Mucosa of rectum (tissue), 2 donors: ENCODE results near the gene SLC35A4.
"Not testable (repeated sequence)": the region's sequence is repeated elsewhere in the genome, so short reads cannot be mapped to it uniquely, and the experiment has no call there.

Source experiments
- H3K27ac ChIP-seq, 2 donors: one replicate each; pipeline ENCODE4 v1.7.0; 2013; ENCODE audit warnings: inconsistent platforms in 2 of 2, low read depth in 2 of 2, low read length in 2 of 2
- H3K27me3 ChIP-seq, 2 donors: one replicate each; pipeline ENCODE4 v1.7.0; 2013; ENCODE audit warnings: low read length in 2 of 2; ENCODE audit not compliant: control insufficient read depth in 2 of 2, insufficient read depth in 2 of 2
- H3K36me3 ChIP-seq, 2 donors: one replicate each; pipeline ENCODE4 v1.7.0; 2013; ENCODE audit warnings: low read length in 2 of 2; ENCODE audit not compliant: control insufficient read depth in 2 of 2, insufficient read depth in 2 of 2
- H3K4me1 ChIP-seq, 2 donors: one replicate each; pipeline ENCODE4 v1.7.0; 2013; ENCODE audit warnings: low read length in 2 of 2, mild to moderate bottlenecking in 1 of 2; ENCODE audit not compliant: control insufficient read depth in 2 of 2, insufficient read depth in 2 of 2
- H3K4me3 ChIP-seq, 2 donors: one replicate each; pipeline ENCODE4 v1.7.0; 2013; ENCODE audit warnings: low read length in 2 of 2
- H3K9ac ChIP-seq, 2 donors: one replicate each; pipeline ENCODE4 v1.7.0; 2013; ENCODE audit warnings: low read length in 2 of 2, low read depth in 1 of 2, mild to moderate bottlenecking in 1 of 2
- H3K9me3 ChIP-seq, 2 donors: one replicate each; pipeline ENCODE4 v1.7.0; 2013; ENCODE audit warnings: low read length in 2 of 2; ENCODE audit not compliant: control insufficient read depth in 2 of 2
- donor health status: healthy.
- donor health status: Normal muscosa, but diverticular disease.

SLC35A4 gene

DNA sequence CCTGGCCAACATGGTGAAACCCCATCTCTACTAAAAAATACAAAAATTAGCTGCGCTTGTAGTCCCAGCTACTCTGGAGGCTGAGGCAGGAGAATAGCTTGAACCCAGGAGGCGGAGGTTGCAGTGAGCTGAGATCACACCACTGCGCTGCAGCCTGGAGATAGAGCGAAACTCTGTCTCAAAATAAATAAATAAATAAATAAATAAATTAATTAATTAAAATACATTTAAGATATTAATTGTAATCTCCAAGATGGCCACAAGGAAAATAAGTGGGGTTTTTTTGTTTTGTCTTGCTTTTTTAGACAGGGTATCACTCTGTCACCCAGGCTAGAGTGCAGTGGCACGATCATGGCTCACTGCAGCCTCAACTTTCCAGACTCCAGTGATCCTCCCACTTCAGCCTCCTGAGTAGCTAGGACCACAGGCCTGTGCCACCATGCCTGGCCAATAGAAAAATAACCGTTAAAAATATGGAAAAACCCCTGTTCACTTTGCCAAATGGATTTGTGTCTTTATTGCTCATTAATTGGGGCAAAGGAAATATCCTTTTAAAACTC, 14.6 kb downstream of the SLC35A4 start:
- H3K27ac ChIP-seq, H3K4me3 ChIP-seq, H3K27me3 ChIP-seq, H3K36me3 ChIP-seq, H3K9me3 ChIP-seq, H3K4me1 ChIP-seq, H3K9ac ChIP-seq: not testable (repeated sequence)

DNA sequence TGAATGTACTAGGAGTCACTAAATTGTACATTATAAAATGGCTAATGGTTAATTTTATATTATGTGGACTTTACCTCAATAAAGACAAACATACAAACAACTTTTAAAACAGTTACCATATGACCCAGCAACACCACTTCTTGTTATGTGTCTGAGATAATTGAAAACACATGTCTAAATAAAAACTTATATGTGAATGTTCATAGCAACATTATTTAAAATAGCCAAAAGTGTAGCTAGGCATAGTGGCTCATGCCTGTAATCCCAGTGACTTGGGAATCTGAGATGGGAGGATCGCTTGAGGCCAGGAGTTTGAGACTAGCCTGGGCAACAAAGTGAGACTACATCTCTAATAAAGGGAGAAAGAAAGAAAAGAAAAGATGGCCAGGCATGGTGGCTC, 22.9 kb downstream of the SLC35A4 start:
- H3K9me3 ChIP-seq: no peaks in the 10 kb centered on the region
- H3K27ac ChIP-seq: no peak overlapping the region
- H3K4me3 ChIP-seq: no peak overlapping the region
- peaks cover 0 to 2% of the 10 kb centered on the region in 2 donors for H3K4me1 ChIP-seq
- H3K9ac ChIP-seq: no peak overlapping the region
- no peaks in the 10 kb centered on the region for H3K36me3 ChIP-seq
- H3K27me3 ChIP-seq: no peaks in the 10 kb centered on the region

DNA sequence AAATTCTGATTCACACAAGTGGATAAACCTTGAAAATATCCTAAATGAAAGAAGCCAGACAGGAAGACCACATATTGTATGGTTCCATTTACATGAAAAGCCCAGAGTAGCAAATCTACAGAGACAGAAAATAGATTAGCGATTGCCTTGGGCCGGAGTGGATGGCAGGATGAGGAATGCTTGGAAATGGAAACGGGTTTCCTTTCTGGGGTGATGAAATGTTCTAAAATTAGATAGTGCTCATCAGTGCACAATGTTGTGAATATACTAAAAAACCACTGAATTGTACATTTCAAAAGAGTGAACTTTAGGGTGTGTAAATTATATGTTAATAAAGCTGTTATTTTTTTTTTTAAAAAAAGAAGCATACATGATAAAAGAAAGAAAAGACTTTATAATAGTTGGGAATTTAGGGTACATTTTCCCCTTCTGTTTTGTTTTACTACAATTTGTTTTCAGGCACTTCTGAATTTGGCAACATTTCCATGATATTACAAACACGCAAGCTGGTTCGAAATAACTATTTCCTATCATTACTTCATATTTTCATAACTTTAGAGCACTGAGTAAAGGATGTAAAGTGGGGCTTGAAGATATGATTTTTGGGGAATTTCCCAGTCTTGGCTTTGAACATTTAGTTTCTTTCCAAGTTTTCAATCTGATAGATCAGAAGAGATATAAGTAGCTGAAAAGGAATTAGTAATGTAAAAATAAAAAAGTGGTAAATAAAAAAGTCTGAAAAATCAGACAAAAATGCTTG, 23.9 kb downstream of the SLC35A4 start:
- no peaks in the 10 kb centered on the region for H3K36me3 ChIP-seq
- H3K4me1 ChIP-seq: peaks cover 0 to 2% of the 10 kb centered on the region in 2 donors
- no peak overlapping the region for H3K9ac ChIP-seq
- no peak overlapping the region for H3K4me3 ChIP-seq
- no peak overlapping the region for H3K27ac ChIP-seq
- H3K27me3 ChIP-seq: no peaks in the 10 kb centered on the region
- no peaks in the 10 kb centered on the region for H3K9me3 ChIP-seq

DNA sequence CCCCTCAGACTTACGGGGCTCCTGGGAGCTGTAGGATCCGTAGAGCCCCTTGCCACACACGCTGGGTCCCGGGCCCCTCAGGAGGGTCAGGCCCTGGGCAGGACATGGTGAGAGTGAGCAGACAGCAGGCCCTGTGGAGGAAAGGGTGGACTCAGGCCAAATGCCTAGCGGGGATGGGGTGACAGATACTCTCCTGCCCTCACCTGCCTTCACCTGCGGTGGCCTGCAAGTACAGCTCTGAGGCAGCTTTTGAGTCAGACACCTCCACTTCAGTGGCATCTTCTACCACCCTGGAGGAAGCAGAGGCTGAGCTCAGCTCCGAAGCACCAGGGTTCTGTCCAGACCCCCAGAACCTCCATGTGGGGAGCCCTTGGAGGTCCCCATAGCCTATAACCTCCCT, 26.2 kb downstream of the SLC35A4 start:
- no peaks in the 10 kb centered on the region for H3K27me3 ChIP-seq
- peaks cover 0 to 5% of the 10 kb centered on the region in 2 donors for H3K4me1 ChIP-seq
- no peak overlapping the region for H3K4me3 ChIP-seq
- no peaks in the 10 kb centered on the region for H3K36me3 ChIP-seq
- no peak overlapping the region for H3K27ac ChIP-seq
- no peaks in the 10 kb centered on the region for H3K9me3 ChIP-seq
- no peak overlapping the region for H3K9ac ChIP-seq

DNA sequence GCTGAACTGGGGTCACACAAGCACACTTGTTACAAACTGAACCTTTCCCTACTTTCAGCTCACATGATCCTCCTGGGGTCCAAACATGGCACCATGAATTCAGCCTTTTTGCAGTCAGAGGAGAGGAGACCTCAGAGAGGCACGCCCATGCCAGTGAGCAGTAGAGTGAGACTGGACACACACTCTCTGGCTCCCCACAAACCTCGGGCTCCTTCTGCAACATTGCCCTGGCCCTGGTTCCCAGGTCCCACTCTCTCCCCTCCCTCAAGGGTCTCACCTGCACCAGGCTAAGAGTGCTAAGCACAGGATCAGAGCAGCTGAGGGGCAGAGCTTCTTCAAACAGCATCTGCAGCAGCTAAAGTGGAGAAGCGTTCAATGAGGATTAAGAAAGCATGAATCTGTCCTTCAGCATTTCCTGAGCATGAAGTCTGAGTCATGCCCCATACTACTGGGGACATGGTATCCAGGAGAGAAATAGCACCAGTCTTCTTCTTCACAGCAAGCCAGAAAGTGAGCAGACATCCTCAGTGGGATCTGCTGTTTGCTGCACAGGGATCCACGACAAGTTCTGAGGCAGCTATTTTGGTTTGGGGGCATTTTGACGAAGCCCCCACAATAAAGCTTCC, 27.2 kb downstream of the SLC35A4 start:
- H3K27me3 ChIP-seq: no peaks in the 10 kb centered on the region
- H3K4me3 ChIP-seq: no peak overlapping the region
- H3K27ac ChIP-seq: no peak overlapping the region
- no peaks in the 10 kb centered on the region for H3K9me3 ChIP-seq
- no peak overlapping the region for H3K9ac ChIP-seq
- peaks cover 3 to 9% of the 10 kb centered on the region in 2 donors for H3K4me1 ChIP-seq
- H3K36me3 ChIP-seq: no peaks in the 10 kb centered on the region

DNA sequence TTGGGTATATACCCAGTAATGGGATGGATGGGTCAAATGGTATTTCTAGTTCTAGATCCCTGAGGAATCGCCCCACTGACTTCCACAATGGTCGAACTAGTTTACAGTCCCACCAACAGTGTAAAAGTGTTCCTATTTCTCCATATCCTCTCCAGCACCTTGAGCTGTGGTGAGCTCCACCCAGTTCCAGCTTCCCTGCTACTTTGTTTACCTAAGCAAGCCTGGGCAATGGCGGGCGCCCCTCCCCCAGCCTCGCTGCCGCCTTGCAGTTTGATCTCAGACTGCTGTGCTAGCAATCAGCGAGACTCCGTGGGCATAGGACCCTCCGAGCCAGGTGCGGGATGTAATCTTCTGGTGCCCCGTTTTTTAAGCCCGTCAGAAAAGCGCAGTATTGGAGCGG, 28.4 kb downstream of the SLC35A4 start:
- H3K4me1 ChIP-seq, H3K4me3 ChIP-seq: not testable (repeated sequence)

DNA sequence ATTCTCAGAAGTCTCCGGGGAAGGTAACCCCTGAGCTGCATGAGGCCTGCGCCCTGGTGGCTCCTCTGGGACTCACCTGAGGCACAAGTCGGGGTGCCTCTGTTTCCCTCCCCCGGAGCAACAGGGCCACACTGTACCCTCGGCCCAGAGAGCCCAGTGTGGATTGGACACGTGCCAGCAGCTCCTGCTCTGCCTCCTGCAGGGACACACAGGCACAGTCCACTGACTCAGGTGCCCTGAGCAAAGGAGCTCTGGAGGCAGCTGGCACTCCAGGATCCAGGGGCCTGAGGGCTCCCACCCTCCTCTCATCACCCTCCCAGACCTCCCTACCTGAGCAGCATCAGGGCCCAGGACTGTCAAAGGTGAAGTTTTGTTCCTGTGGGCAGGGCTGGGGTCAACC, 29.5 kb downstream of the SLC35A4 start:
- H3K27ac ChIP-seq: no peak overlapping the region
- H3K9me3 ChIP-seq: no peaks in the 10 kb centered on the region
- peaks cover 3 to 8% of the 10 kb centered on the region in 2 donors for H3K4me1 ChIP-seq
- no peak overlapping the region for H3K4me3 ChIP-seq
- no peaks in the 10 kb centered on the region for H3K36me3 ChIP-seq
- no peaks in the 10 kb centered on the region for H3K27me3 ChIP-seq
- no peak overlapping the region for H3K9ac ChIP-seq

More for the DNA sequence above, 28.4 kb downstream of the SLC35A4 start:
- not testable (repeated sequence) for H3K9me3 ChIP-seq, H3K9ac ChIP-seq, H3K27me3 ChIP-seq, H3K36me3 ChIP-seq, H3K27ac ChIP-seq

DNA sequence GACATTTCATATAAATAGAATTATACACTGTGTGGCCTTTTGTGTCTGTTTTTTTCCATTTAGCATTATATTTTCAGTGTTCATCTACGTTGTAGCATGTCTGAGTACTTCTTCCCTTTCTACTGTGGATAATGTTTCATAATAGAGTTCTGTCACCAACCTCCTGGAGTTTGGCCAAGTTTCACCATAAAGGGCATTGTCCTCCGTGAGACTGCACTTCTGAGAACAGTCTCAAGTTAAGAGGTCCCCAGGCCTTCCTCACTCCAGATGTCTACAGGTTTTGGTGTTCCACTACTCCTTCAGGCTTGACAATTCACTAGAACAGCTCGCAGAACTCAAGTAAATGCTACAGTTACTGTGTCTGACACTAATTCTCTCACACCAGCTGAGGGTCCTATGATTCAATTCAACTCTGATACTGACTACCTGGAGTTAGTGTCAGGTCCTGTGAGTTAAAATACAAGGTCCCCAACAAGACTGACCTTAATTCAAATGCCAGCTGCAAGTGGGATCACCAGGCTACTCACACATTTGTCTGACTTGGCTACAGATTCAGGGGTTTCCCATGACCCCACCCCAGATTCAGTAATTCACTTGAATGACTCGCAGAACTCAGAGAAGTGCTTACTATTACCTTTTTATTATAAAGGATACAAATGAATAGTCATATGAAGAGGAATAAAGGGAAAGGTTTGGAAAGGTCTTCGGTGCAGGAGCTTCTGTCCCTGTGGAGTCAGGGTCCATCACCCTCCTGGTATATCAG, 31.1 kb downstream of the SLC35A4 start:
- H3K36me3 ChIP-seq: no peaks in the 10 kb centered on the region
- no peaks in the 10 kb centered on the region for H3K9me3 ChIP-seq
- H3K9ac ChIP-seq: no peak overlapping the region
- no peaks in the 10 kb centered on the region for H3K27me3 ChIP-seq
- no peak overlapping the region for H3K4me3 ChIP-seq
- peaks cover 3 to 11% of the 10 kb centered on the region in 2 donors for H3K4me1 ChIP-seq
- H3K27ac ChIP-seq: peak overlapping the region in 1 of 2 donors; percentile 25

DNA sequence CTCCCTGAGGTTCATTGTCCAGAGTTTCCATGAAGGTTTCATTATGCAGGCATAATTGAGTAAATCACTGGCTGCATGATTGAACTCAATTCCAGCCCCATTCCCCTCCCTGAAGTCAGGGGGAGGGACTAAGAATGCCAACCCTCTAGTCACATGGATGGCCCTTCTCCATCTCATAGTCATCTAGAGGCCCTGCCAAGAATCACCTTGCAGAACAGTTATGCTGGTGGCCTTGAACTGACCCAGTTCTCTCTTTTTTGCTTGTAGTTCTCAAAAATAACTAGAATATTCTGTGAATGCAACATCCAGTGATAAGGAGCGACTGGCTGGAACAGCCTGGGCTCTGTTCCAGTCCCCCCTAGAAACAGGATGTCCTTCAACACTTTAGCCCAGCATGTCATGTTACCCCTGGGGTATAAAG, 31.7 kb downstream of the SLC35A4 start:
- Histone ChIP-seq H3K27ac (no peak overlapping the region), H3K4me3 (no peak overlapping the region), H3K4me1 (peaks cover 3 to 11% of the 10 kb centered on the region in 2 donors), H3K27me3 (no peaks in the 10 kb centered on the region), H3K9me3 (no peaks in the 10 kb centered on the region), H3K9ac (no peak overlapping the region), H3K36me3 (no peaks in the 10 kb centered on the region)

DNA sequence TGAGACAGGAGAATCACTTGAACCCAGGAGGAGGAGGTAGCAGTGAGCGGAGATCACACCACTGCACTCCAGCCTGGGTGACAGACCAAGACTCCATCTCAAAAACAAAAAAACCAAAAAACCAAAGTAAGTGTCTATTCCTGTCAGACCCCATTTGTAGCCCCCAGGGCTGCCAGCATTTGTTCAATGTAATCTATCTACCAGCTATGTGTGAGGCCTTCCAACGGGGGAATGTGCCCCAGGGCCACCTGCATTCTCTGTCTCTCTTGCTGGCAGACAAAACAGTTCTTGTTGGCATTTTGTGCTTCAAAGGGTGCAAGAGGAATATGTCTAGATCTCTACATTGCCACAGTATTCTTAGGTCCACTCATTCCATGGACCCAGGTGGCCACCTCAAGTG, 34.2 kb downstream of the SLC35A4 start:
- Histone ChIP-seq H3K27me3 (no peaks in the 10 kb centered on the region), H3K4me1 (peaks cover 3 to 11% of the 10 kb centered on the region in 2 donors), H3K36me3 (no peaks in the 10 kb centered on the region), H3K27ac (no peak overlapping the region), H3K9me3 (no peaks in the 10 kb centered on the region), H3K9ac (no peak overlapping the region), H3K4me3 (no peak overlapping the region)
